Measurements from ENCODE around the gene SLC12A4. TPM values are rescaled to one million over a fixed set of nuclear protein-coding genes. Genes with fewer than 3 reads are reported as not detected.

The SLC12A4 gene
- total RNA-seq, 1 donor from 2014 or later, result 117 TPM

- peaks cover 56% of the 10 kb centered on the region for H3K4me1 Mint-ChIP-seq (ENCODE audit: low read depth)
- H3K4me3 Mint-ChIP-seq (ENCODE audit: unreplicated experiment), result peak overlapping the region; percentile 100
These were observed 2.5 kb downstream of the SLC12A4 start for GRCh38 chr16:67965668-67966548.

GRCh38 chr16:67964477-67965131 lies 3.8 kb downstream of the SLC12A4 start:
- no peak for DNase-seq (ENCODE audit: low spot score)
- Mint-ChIP-seq H3K4me3 (ENCODE audit: unreplicated experiment) (no peak overlapping the region), H3K36me3 (ENCODE audit: low read depth) (peaks cover 30% of the 10 kb centered on the region), H3K27ac (ENCODE audit: unreplicated experiment) (no peak overlapping the region), H3K9me3 (ENCODE audit: low read depth) (no peaks in the 10 kb centered on the region), H3K27me3 (ENCODE audit: low read depth) (no peaks in the 10 kb centered on the region), H3K4me1 (ENCODE audit: low read depth) (peaks cover 69% of the 10 kb centered on the region)
- TF ChIP-seq CTCF (IDR thresholded peaks at IDR 0.05), result no peak

More at GRCh38 chr16:67965668-67966548, 2.5 kb downstream of the SLC12A4 start:
- no peaks in the 10 kb centered on the region for H3K9me3 Mint-ChIP-seq (ENCODE audit: low read depth)
- no peak for TF ChIP-seq CTCF (IDR thresholded peaks at IDR 0.05)
- DNase-seq (ENCODE audit: low spot score), result no peak
- no peaks in the 10 kb centered on the region for H3K27me3 Mint-ChIP-seq (ENCODE audit: low read depth)
- peaks cover 26% of the 10 kb centered on the region for H3K36me3 Mint-ChIP-seq (ENCODE audit: low read depth)
- peak overlapping the region; percentile 98 for H3K27ac Mint-ChIP-seq (ENCODE audit: unreplicated experiment)

GRCh38 chr16:67963662-67964321 lies 4.6 kb downstream of the SLC12A4 start:
- peaks cover 70% of the 10 kb centered on the region for H3K4me1 Mint-ChIP-seq (ENCODE audit: low read depth)
- no peak for TF ChIP-seq CTCF (IDR thresholded peaks at IDR 0.05)
- peaks cover 30% of the 10 kb centered on the region for H3K36me3 Mint-ChIP-seq (ENCODE audit: low read depth)
- no peak overlapping the region for H3K27ac Mint-ChIP-seq (ENCODE audit: unreplicated experiment)
- peak; percentile 89 for DNase-seq (ENCODE audit: low spot score)
- H3K4me3 Mint-ChIP-seq (ENCODE audit: unreplicated experiment), result no peak overlapping the region
- no peaks in the 10 kb centered on the region for H3K27me3 Mint-ChIP-seq (ENCODE audit: low read depth)
- H3K9me3 Mint-ChIP-seq (ENCODE audit: low read depth), result no peaks in the 10 kb centered on the region

- no peak for TF ChIP-seq CTCF (IDR thresholded peaks at IDR 0.05)
- peaks cover 35% of the 10 kb centered on the region for H3K36me3 Mint-ChIP-seq (ENCODE audit: low read depth)
- H3K9me3 Mint-ChIP-seq (ENCODE audit: low read depth), result no peaks in the 10 kb centered on the region
- H3K4me3 Mint-ChIP-seq (ENCODE audit: unreplicated experiment), result no peak overlapping the region
- H3K27ac Mint-ChIP-seq (ENCODE audit: unreplicated experiment), result no peak overlapping the region
- H3K27me3 Mint-ChIP-seq (ENCODE audit: low read depth), result no peaks in the 10 kb centered on the region
- peaks cover 68% of the 10 kb centered on the region for H3K4me1 Mint-ChIP-seq (ENCODE audit: low read depth)
- DNase-seq (ENCODE audit: low spot score), result no peak
These were observed 5.2 kb downstream of the SLC12A4 start for GRCh38 chr16:67963292-67963661.

- Mint-ChIP-seq H3K4me3 (ENCODE audit: unreplicated experiment) (no peak overlapping the region), H3K27ac (ENCODE audit: unreplicated experiment) (no peak overlapping the region), H3K36me3 (ENCODE audit: low read depth) (peaks cover 37% of the 10 kb centered on the region), H3K9me3 (ENCODE audit: low read depth) (no peaks in the 10 kb centered on the region), H3K4me1 (ENCODE audit: low read depth) (peaks cover 66% of the 10 kb centered on the region), H3K27me3 (ENCODE audit: low read depth) (no peaks in the 10 kb centered on the region)
- peak; percentile 79 for DNase-seq (ENCODE audit: low spot score)
- TF ChIP-seq CTCF (IDR thresholded peaks at IDR 0.05), result no peak
These were observed 6.3 kb downstream of the SLC12A4 start for GRCh38 chr16:67962135-67962534.
